ES-I3 (cell line): ENCODE results near the gene AFG3L2.

Experiments used
- H3K36me3 ChIP-seq: 2 replicates; pipeline ENCODE4 v1.6.1; 2013; ENCODE audit warnings: mild to moderate bottlenecking, low read length, control low read depth, moderate library complexity; ENCODE audit not compliant: insufficient read depth
- H3K4me1 ChIP-seq: 2 replicates; pipeline ENCODE4 v1.6.1; 2013; ENCODE audit warnings: mild to moderate bottlenecking, control low read depth, low read length; ENCODE audit not compliant: insufficient read depth
- H3K9ac ChIP-seq: 2 replicates; pipeline ENCODE4 v1.6.1; 2013; ENCODE audit warnings: low read depth, mild to moderate bottlenecking, low read length, moderate library complexity
- H3K9me3 ChIP-seq: 2 replicates; pipeline ENCODE4 v1.6.1; 2013; ENCODE audit warnings: mild to moderate bottlenecking, low read length, moderate library complexity; ENCODE audit not compliant: control insufficient read depth, insufficient read depth

The AFG3L2 gene

DNA sequence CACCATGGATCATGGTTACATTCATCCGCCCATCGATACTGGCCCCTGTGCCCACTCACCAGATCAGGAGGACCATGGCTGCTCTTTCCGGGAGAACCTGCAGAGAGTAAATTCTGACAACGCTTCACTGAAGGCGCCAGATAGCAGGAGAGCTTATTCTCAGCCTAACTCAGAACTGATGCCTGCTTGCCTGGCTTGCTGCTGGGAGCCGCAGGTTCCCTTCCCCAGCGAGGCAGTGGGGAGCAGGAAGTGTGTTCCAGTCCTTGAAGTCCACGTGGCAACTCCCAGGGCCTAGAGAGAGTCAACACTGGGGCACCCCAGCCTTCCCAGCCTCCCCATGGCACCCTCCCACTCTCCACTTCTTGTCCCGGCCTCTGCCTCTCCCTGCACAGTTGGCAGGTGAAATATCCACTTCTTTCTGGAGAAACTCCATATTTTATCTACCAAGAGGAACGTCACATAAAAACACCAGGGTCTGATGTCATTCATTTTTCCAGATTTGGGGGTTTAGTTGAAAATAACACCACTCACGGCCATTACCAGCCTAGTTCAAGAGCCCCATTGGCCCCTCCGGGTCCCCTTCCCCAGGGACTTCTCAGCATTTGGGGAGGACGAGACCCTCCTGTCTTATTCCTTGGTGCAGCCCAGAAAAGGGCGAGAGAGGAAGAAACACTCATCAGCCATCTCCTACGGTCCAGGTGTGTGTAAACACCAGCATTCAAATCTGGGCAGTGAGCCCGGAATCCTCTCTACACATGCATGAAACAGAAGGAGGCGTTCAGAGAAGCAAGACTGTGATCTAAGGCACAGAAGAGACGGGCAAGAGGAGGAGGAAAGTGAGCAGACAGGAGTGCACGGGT, 72.4 kb downstream of the AFG3L2 start:
- Histone ChIP-seq H3K9ac (no peak overlapping the region), H3K9me3 (no peaks in the 10 kb centered on the region), H3K36me3 (peaks cover 3% of the 10 kb centered on the region; the same call in 1 of the 2 replicates), H3K4me1 (peaks cover 3% of the 10 kb centered on the region; the same call in 1 of the 2 replicates)

GRCh38 chr18:12302391-12303147, 74.5 kb downstream of the AFG3L2 start:
- Histone ChIP-seq H3K9ac (no peak overlapping the region), H3K4me1 (no peaks in the 10 kb centered on the region; the same call in 1 of the 2 replicates)

DNA sequence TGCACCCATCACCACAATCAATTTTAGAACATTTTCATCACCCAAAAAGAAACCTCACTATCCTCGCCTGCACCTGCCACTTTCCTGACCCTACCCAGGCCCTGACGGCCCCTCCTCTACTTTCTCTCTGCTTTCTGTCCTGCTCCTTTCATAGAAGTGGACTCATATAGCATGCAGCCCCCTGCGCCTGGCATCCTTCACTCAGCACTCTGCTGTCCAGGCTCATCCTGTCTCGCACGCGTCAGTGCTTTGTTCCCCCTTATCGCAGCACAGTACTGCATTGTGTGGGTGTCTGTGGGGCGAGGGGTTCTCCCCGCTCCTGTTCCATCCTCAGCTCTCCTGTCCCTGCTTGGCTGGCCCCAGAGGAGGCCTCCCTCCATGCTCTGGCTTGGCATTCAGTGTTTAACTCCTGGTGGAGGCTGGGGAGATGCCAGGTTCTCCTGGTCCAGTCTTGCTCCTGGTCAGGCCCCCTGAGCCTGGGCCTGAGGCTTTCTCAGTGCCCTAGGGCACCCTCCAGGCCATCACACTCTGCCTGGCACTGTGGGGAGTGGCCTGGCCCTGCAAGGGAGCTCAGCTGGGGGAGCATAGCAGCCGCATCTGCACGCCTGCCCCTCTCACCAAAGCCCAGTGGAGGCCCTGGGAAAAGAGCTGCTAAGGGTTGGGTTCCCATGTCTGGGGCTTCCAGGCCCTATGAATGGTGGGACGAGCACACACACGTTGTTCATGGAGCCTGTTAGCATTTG, 75.6 kb downstream of the AFG3L2 start:
- Histone ChIP-seq H3K4me1 (peaks cover under 1% of the 10 kb centered on the region; the same call in 1 of the 2 replicates), H3K9ac (no peak overlapping the region), H3K36me3 (no peaks in the 10 kb centered on the region), H3K9me3 (no peaks in the 10 kb centered on the region)

More at GRCh38 chr18:12302391-12303147, 74.5 kb downstream of the AFG3L2 start:
- Histone ChIP-seq H3K9me3 (no peaks in the 10 kb centered on the region), H3K36me3 (no peaks in the 10 kb centered on the region)

- Histone ChIP-seq H3K9me3 (no peaks in the 10 kb centered on the region), H3K4me1 (peaks cover 9% of the 10 kb centered on the region; the same call in 1 of the 2 replicates), H3K36me3 (no peaks in the 10 kb centered on the region), H3K9ac (no peak overlapping the region)
These were observed 77.2 kb downstream of the AFG3L2 start for GRCh38 chr18:12299862-12300261.

GRCh38 chr18:12296457-12296856, 80.6 kb downstream of the AFG3L2 start:
- H3K9ac ChIP-seq = no peak overlapping the region
- peaks cover 9% of the 10 kb centered on the region; the same call in 1 of the 2 replicates for H3K4me1 ChIP-seq
- no peaks in the 10 kb centered on the region for H3K9me3 ChIP-seq
- no peaks in the 10 kb centered on the region for H3K36me3 ChIP-seq

DNA sequence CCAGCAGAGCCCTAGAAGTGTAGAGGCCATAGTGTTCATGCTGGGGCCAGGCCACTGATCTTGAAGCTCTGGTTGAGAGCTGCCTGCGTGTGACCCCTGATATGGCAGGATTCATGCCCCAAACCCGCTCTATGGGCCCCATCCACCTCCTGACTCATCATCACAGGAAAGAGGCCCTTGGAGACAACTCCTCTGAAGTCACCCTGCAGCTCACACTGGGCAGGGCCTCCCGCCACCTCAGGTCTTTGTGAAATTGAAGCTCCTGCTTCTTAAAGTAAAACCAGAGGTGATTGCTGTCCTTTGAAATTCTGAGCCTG, 81.0 kb downstream of the AFG3L2 start:
- Histone ChIP-seq H3K36me3 (no peaks in the 10 kb centered on the region), H3K9me3 (no peaks in the 10 kb centered on the region), H3K9ac (no peak overlapping the region)

GRCh38 chr18:12295389-12296086, 81.5 kb downstream of the AFG3L2 start:
- Histone ChIP-seq H3K9me3 (no peaks in the 10 kb centered on the region), H3K4me1 (peaks cover 9% of the 10 kb centered on the region; the same call in 1 of the 2 replicates), H3K36me3 (no peaks in the 10 kb centered on the region), H3K9ac (no peak overlapping the region)

More for the DNA sequence above, 81.0 kb downstream of the AFG3L2 start:
- peaks cover 9% of the 10 kb centered on the region; the same call in 1 of the 2 replicates for H3K4me1 ChIP-seq

DNA sequence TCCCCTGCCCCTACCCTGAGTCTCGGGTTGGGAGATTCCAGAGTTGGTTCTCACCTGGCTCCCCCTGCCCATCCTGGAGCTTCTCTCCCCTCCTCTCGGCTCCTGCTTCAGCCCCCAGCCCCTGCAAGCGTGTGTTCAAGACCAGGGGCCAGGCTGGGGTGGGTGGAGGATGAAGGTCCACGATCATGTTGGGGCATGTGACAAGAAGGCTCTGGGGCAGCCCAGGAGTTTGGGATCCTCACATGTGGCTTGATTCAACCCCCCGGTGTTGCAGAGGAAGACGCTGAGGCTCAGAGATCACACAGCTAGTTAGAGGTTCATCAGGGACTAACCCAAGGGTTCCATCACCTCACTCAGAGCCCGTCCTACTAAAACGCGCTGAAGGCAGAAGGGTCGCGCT, 83.2 kb downstream of the AFG3L2 start:
- Histone ChIP-seq H3K9me3 (no peaks in the 10 kb centered on the region), H3K36me3 (no peaks in the 10 kb centered on the region), H3K9ac (no peak overlapping the region), H3K4me1 (peaks cover 9% of the 10 kb centered on the region; the same call in 1 of the 2 replicates)

GRCh38 chr18:12291690-12292089, 85.3 kb downstream of the AFG3L2 start:
- no peaks in the 10 kb centered on the region for H3K9me3 ChIP-seq
- H3K9ac ChIP-seq = no peak overlapping the region
- H3K36me3 ChIP-seq = no peaks in the 10 kb centered on the region
- H3K4me1 ChIP-seq = peaks cover 9% of the 10 kb centered on the region; the same call in 1 of the 2 replicates

GRCh38 chr18:12291161-12291560, 85.9 kb downstream of the AFG3L2 start:
- peaks cover 6% of the 10 kb centered on the region; the same call in 1 of the 2 replicates for H3K4me1 ChIP-seq
- H3K9me3 ChIP-seq = no peaks in the 10 kb centered on the region

DNA sequence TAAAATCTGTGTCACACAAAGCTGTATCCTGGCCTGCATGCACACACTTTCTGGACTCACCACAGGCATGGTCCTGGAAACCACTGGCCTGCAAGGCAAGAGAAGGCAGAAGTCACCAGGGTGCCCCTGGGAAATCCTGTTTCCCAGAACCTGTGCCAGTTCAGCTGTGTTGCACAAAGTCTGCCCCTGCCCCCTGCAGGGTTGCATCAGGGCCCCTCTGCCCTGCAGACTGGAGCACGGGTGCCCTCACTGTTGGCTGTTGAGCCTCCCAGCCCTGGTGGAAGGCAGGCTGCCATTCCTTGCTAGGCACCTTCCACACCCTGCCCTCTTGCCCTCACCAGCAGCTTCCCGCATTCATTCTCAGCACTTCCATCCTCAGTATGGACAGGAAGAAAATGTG, 86.9 kb downstream of the AFG3L2 start:
- Histone ChIP-seq H3K9me3 (no peaks in the 10 kb centered on the region), H3K9ac (no peak overlapping the region), H3K36me3 (no peaks in the 10 kb centered on the region), H3K4me1 (no peaks in the 10 kb centered on the region; the same call in 1 of the 2 replicates)

More at GRCh38 chr18:12291161-12291560, 85.9 kb downstream of the AFG3L2 start:
- Histone ChIP-seq H3K36me3 (no peaks in the 10 kb centered on the region), H3K9ac (no peak overlapping the region)

DNA sequence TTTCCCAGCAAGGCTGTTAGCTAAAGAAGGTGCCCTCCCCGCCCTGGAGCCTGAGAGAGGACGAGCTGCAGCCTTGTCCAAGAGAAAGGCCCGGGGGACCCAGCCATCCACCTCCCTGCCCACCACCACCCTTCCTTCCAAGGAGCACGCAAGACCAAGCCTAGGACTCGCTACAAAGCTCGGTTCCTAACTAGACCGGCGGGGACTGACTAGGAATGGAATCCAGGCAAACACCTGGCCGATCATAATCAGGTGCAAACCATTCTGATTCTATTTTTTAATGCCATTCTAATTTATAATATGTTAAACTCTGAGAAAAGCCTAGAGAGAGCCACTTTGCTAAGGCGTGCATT, 88.6 kb downstream of the AFG3L2 start:
- H3K36me3 ChIP-seq = no peaks in the 10 kb centered on the region
- H3K9ac ChIP-seq = peak overlapping the region; percentile 67
- H3K4me1 ChIP-seq = no peaks in the 10 kb centered on the region; the same call in 1 of the 2 replicates
- H3K9me3 ChIP-seq = no peaks in the 10 kb centered on the region

DNA sequence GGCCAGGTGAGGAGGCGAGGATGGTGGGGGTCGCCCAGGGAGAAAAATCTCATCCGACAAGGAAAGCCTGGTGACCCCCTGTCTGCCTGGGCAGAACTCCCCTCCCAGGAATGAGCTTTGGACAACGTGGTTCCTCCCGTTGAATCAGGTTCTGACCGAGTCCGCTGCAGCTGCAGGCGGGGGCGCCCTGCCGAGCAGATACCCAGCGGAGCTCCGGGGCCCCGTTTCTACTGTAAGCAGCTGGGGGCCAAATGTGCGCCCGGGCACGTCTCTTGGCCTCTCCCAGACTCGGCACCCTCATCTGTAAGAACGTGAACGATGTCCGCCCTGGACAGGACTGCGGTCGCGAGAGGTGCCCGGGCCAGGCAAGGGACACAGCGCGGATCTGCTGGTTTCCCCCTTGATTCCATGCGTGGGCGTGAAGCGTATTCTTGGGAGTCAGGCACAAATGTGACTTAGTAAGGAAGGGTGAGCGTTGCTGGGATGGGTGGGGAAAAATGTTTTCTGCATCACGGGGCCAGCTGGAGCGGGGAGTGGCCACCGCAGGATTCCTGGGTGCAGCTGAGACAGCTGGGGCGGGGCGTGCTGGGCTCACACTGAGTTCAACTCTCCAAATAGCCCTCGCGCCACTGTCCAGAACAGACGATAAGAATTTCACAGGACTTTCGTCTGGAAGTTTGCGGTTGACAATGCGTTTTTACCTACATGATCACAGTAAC, 89.2 kb downstream of the AFG3L2 start:
- Histone ChIP-seq H3K4me1 (peaks cover 2% of the 10 kb centered on the region; the same call in 1 of the 2 replicates), H3K9me3 (no peaks in the 10 kb centered on the region), H3K36me3 (no peaks in the 10 kb centered on the region), H3K9ac (peak overlapping the region; percentile 67)
